B cell (primary cell): ENCODE results near the gene SYNJ1. TPM values are rescaled to one million over a fixed set of nuclear protein-coding genes. Genes with fewer than 3 reads are reported as not detected.

Experiments used
- ATAC-seq: fragments of 200-7000 bp; cut with Tn5 transposase; one replicate; pipeline ENCODE4 v1.10.0; 2021; ENCODE audit warnings: low read depth, mild to moderate bottlenecking, moderate number of reproducible peaks, moderate library complexity
- CTCF ChIA-PET: fragments of 350-600 bp; sonication (Branson Sonifier 250); formaldehyde crosslinking; loops from one replicate; lab custom pipeline; 2021; ENCODE audit warnings: antibody characterized with exemption, inconsistent platforms; lab: Charles Lee
- POLR2A ChIA-PET: fragments of 350-600 bp; sonication (Branson Sonifier 250); formaldehyde crosslinking; loops from one replicate; lab custom pipeline; 2021; ENCODE audit warnings: antibody characterized with exemption; lab: Charles Lee
- DNase-seq: peaks from one replicate; pipeline ENCODE4 v3.0.0; 2013
- H2AFZ ChIP-seq: 2 replicates; pipeline ENCODE4 v1.6.1; 2012; ENCODE audit warnings: mild to moderate bottlenecking, low read depth, low read length; ENCODE audit not compliant: insufficient read depth, poor library complexity, severe bottlenecking
- H3K27ac ChIP-seq, 2 donors: 1 replicate in 1 of 2; 2 replicates in 1 of 2; pipeline ENCODE4 v1.5.1; 2012 to 2013; ENCODE audit warnings: low read length in 2 of 2, mild to moderate bottlenecking in 2 of 2, moderate library complexity in 1 of 2
- H3K27me3 ChIP-seq, 4 experiments: fragments of 200-600 bp in 1 of 4; sonication (generic) in 1 of 4; replicated peaks in 1 of 4; 1 replicate in 2 of 4; 2 replicates in 2 of 4; pipeline versions ENCODE4 v1.6.1 to v1.7.0; 2013 to 2016; ENCODE audit warnings: low read length in 3 of 4, mild to moderate bottlenecking in 2 of 4, mixed read lengths in 1 of 4, moderate library complexity in 1 of 4; ENCODE audit not compliant: insufficient read depth in 4 of 4, control insufficient read depth in 3 of 4; ENCODE audit errors: control extremely low read depth in 1 of 4
- H3K36me3 ChIP-seq, 2 experiments: replicated peaks in 1 of 2; 1 replicate in 1 of 2; 2 replicates in 1 of 2; pipeline versions ENCODE4 v1.6.1 to v1.7.1; 2013; ENCODE audit warnings: low read length in 1 of 2; ENCODE audit not compliant: insufficient read depth in 2 of 2, control insufficient read depth in 1 of 2; ENCODE audit errors: control extremely low read depth in 1 of 2, extremely low read depth in 1 of 2
- H3K4me1 ChIP-seq, 2 donors: fragments of 200-600 bp in 1 of 2; sonication (generic) in 1 of 2; 1 replicate in 1 of 2; 2 replicates in 1 of 2; pipeline versions ENCODE4 v1.5.1 to v1.6.1; 2013 to 2017; ENCODE audit warnings: low read length in 2 of 2; ENCODE audit not compliant: control insufficient read depth in 2 of 2, insufficient read depth in 2 of 2
- H3K4me2 ChIP-seq: replicated peaks from 2 replicates; pipeline ENCODE3; 2012; ENCODE audit warnings: mild to moderate bottlenecking, low read depth, low read length; ENCODE audit not compliant: poor library complexity, severe bottlenecking
- H3K4me3 ChIP-seq, 5 experiments: fragments of 200-600 bp in 1 of 5; sonication (generic) in 1 of 5; 1 replicate in 3 of 5; 2 replicates in 2 of 5; pipeline versions ENCODE4 v1.5.1 to v1.7.0; 2011 to 2016; ENCODE audit warnings: low read length in 4 of 5, mild to moderate bottlenecking in 4 of 5, low read depth in 2 of 5, control low read depth in 1 of 5, moderate library complexity in 1 of 5; ENCODE audit not compliant: insufficient read depth in 1 of 5; ENCODE audit errors: control extremely low read depth in 1 of 5, extremely low read depth in 1 of 5
- H3K79me2 ChIP-seq: fragments of 200-600 bp; sonication (generic); one replicate; pipeline ENCODE4 v1.6.0; 2016; ENCODE audit warnings: low read length; ENCODE audit not compliant: control insufficient read depth, insufficient read depth
- H3K9ac ChIP-seq: fragments of 200-600 bp; sonication (generic); 2 replicates; pipeline ENCODE4 v1.6.1; 2017; ENCODE audit warnings: mild to moderate bottlenecking, low read length, moderate library complexity
- H3K9me3 ChIP-seq, 3 donors: one replicate each; pipeline versions ENCODE4 v1.6.1 to v1.7.1; 2013; ENCODE audit warnings: low read length in 2 of 3; ENCODE audit not compliant: control insufficient read depth in 2 of 3, insufficient read depth in 1 of 3; ENCODE audit errors: control extremely low read depth in 1 of 3
- H4K20me1 ChIP-seq: 2 replicates; pipeline ENCODE4 v1.6.0; 2012; ENCODE audit warnings: mild to moderate bottlenecking, low read length; ENCODE audit not compliant: insufficient read depth, control insufficient read depth, poor library complexity, severe bottlenecking
- H3K27ac Mint-ChIP-seq: one replicate; pipeline ENCODE4 v1.8.0; 2021; ENCODE audit warnings: mixed read lengths
- H3K27me3 Mint-ChIP-seq: one replicate; pipeline ENCODE4 v1.8.0; 2021; ENCODE audit warnings: mixed read lengths
- H3K4me1 Mint-ChIP-seq: one replicate; pipeline ENCODE4 v1.8.0; 2021; ENCODE audit warnings: mixed read lengths
- H3K4me3 Mint-ChIP-seq: one replicate; pipeline ENCODE4 v1.8.0; 2021; ENCODE audit warnings: mixed read lengths
- H3K9me3 Mint-ChIP-seq: one replicate; pipeline ENCODE4 v1.8.0; 2022; ENCODE audit warnings: mixed read lengths; ENCODE audit not compliant: insufficient read depth
- EZH2 ChIP-seq: IDR thresholded peaks from 2 replicates; pipeline ENCODE4 v1.6.1; 2012; ENCODE audit warnings: borderline replicate concordance, low read depth, mild to moderate bottlenecking, moderate library complexity, low read length; ENCODE audit not compliant: insufficient read depth, poor library complexity, severe bottlenecking
- WGBS: methylation state at CpG from one replicate; pipeline ENCODE4 v1.1.5; 2013; ENCODE audit warnings: missing lambda C conversion rate; ENCODE audit not compliant: insufficient coverage; 5-methylcytosine and 5-hydroxymethylcytosine counted together
- intact Hi-C: fragments of 100-400 bp; cut with micrococcal nuclease; formaldehyde crosslinking; loops from one replicate; pipeline ENCODE4 v1.10.0; 2022
- polyA plus RNA-seq: library from polyadenylated mRNA; depleted of rRNA; stranded (reverse); fragments of >200 nt; gene quantifications from 2 replicates; pipeline ENCODE4 v1.2.3, GENCODE V29; 2012
- total RNA-seq, 2 donors: library from RNA; stranded (reverse); fragments of 120-200 nt in 1 of 2; gene quantifications; 1 replicate in 1 of 2; 2 replicates in 1 of 2; pipeline versions ENCODE4 v1.2.3 to v1.2.4, GENCODE V29; 2013 to 2022
- TF ChIP-seq, protein P1 (sequence below): fragments of 200-600 bp; IDR thresholded peaks from one replicate; pipeline ENCODE4 v1.8.0; 2022; ENCODE audit warnings: antibody characterized with exemption, mild to moderate bottlenecking

The SYNJ1 gene
- total and polyA plus RNA-seq, 2 donors (not counting 1 experiment from before 2014, with no cell fraction given) = 2.2 to 9.4 TPM

DNA sequence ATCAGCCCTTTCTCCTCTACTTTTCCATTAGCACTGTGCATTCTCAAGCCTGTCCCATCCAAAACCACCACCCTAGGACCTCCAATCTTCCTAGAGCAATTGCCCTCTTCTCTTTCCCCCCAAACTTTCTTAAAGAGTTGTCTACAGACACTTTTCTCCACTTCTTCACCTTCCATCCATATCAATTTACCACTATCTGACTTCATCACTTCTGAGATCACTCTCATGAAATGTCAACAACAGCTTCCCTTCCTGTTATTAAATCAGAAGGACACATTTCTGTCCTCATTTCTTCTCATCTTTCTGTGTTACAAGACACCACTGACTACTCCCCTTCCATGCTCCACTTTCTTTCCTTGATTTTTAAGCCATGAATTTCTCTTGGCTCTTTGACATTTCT is 79.6 kb downstream of the SYNJ1 start:
- Mint-ChIP-seq H3K27me3 (no peaks in the 10 kb centered on the region), H3K4me1 (no peaks in the 10 kb centered on the region), H3K4me3 (no peak overlapping the region), H3K27ac (no peak overlapping the region), H3K9me3 (no peaks in the 10 kb centered on the region)
- no peaks in the 10 kb centered on the region for H3K9me3 ChIP-seq
- CTCF ChIA-PET = no interaction called here
- no peak overlapping the region for H3K4me2 ChIP-seq
- DNase-seq = no peak
- no peak for ATAC-seq
- H2AFZ ChIP-seq = no peak overlapping the region
- H3K27ac ChIP-seq = no peak overlapping the region
- no peaks in the 10 kb centered on the region for H4K20me1 ChIP-seq
- H3K27me3 ChIP-seq = no peaks in the 10 kb centered on the region
- POLR2A ChIA-PET = no interaction called here
- H3K79me2 ChIP-seq = no peaks in the 10 kb centered on the region
- H3K9ac ChIP-seq = no peak overlapping the region
- no peak for TF ChIP-seq EZH2
- TF ChIP-seq, protein P1, sequence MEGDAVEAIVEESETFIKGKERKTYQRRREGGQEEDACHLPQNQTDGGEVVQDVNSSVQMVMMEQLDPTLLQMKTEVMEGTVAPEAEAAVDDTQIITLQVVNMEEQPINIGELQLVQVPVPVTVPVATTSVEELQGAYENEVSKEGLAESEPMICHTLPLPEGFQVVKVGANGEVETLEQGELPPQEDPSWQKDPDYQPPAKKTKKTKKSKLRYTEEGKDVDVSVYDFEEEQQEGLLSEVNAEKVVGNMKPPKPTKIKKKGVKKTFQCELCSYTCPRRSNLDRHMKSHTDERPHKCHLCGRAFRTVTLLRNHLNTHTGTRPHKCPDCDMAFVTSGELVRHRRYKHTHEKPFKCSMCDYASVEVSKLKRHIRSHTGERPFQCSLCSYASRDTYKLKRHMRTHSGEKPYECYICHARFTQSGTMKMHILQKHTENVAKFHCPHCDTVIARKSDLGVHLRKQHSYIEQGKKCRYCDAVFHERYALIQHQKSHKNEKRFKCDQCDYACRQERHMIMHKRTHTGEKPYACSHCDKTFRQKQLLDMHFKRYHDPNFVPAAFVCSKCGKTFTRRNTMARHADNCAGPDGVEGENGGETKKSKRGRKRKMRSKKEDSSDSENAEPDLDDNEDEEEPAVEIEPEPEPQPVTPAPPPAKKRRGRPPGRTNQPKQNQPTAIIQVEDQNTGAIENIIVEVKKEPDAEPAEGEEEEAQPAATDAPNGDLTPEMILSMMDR = no peak
- H3K36me3 ChIP-seq = peaks cover 0 to 3% of the 10 kb centered on the region in 2 experiments
- no peaks in the 10 kb centered on the region for H3K4me1 ChIP-seq
- no peak overlapping the region for H3K4me3 ChIP-seq
- intact Hi-C loops = no loop called here

DNA sequence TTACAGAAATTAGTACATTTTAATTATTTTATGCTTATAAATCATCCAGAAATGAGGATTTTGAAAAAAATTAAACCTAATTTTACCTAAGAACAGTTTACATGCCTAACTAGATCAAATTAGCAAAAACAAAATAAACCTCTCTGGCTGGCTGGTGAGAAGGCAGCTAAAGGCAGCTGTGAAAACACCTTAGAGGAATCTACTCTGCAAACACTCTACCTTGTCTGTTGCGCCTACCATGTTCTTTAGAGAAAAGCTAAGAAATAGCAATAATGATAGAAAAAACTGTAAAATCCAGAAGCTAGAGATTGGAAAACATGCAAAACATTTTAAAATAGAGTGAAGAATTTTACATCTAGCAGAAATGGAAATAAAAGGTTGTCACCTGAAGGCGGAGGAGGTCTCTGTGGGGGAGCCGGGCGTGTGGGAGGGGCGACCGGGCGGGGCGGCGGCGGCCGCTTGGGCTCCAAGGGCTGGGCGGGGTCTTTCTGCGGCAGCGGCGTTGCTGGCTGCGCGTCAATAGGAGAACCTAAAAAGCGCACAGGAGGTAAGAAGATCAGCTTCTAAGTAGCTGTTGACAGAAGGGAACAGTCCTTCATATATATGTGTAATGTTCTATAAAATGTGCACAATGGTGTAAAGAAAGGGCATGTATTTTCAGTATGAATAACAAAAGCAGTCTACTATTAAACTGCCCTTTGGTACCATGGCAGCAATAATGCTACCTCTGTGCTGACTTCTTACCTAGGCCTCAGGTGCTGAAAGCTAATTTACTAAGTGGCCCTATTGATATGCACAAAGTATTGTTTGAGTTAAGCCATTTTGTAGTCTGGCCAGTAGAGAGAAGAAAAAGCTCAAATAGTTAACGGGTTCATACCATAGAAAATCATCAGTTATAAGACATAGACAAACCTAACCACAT is 82.3 kb downstream of the SYNJ1 start:
- Mint-ChIP-seq H3K4me1 (no peaks in the 10 kb centered on the region), H3K27me3 (no peaks in the 10 kb centered on the region), H3K27ac (no peak overlapping the region), H3K4me3 (no peak overlapping the region), H3K9me3 (no peaks in the 10 kb centered on the region)
- peaks cover 0 to 3% of the 10 kb centered on the region in 2 experiments for H3K36me3 ChIP-seq
- H2AFZ ChIP-seq = no peak overlapping the region
- H3K9me3 ChIP-seq = no peaks in the 10 kb centered on the region
- intact Hi-C loops = no loop called here
- H3K79me2 ChIP-seq = no peaks in the 10 kb centered on the region
- no peak overlapping the region for H3K27ac ChIP-seq
- H3K4me3 ChIP-seq = no peak overlapping the region
- no peak for ATAC-seq
- no peaks in the 10 kb centered on the region for H3K27me3 ChIP-seq
- H4K20me1 ChIP-seq = no peaks in the 10 kb centered on the region
- H3K4me1 ChIP-seq = no peaks in the 10 kb centered on the region
- TF ChIP-seq, protein P1 = no peak
- TF ChIP-seq EZH2 = no peak
- CTCF ChIA-PET = interaction anchor here (1.3 kb wide), 1 partner anchor 44 kb away, joined by 5 read pairs; no protein-coding TSS in a partner anchor
- DNase-seq = no peak
- POLR2A ChIA-PET = no interaction called here
- H3K4me2 ChIP-seq = no peak overlapping the region
- 97% methylated on average over 13 of the region's 19 CpGs for WGBS
- H3K9ac ChIP-seq = no peak overlapping the region
